OCI-LY1 (cell line): ENCODE results near the gene PIGZ.

Experiments
- H2AFZ ChIP-seq: fragments of 200-600 bp; sonication (generic), shearing (Covaris generic); 2 replicates; pipeline ENCODE4 v1.6.0; 2014; ENCODE audit warnings: antibody characterized with exemption, mild to moderate bottlenecking, low read length
- H3F3A ChIP-seq: fragments of 200-600 bp; sonication (generic), shearing (Covaris generic); 2 replicates; pipeline ENCODE4 v1.6.0; 2014; ENCODE audit warnings: mild to moderate bottlenecking, antibody characterized with exemption, low read length, moderate library complexity; ENCODE audit not compliant: insufficient read depth
- H3K27ac ChIP-seq: fragments of 200-600 bp; sonication (generic); 2 replicates; pipeline ENCODE4 v1.5.1; 2014; ENCODE audit warnings: low read length, mixed run types, mild to moderate bottlenecking, low read depth; ENCODE audit not compliant: poor library complexity, severe bottlenecking
- H3K27me3 ChIP-seq: fragments of 200-600 bp; sonication (generic); 2 replicates; pipeline ENCODE4 v1.6.0; 2014; ENCODE audit warnings: antibody characterized with exemption, mild to moderate bottlenecking, low read length, moderate library complexity; ENCODE audit not compliant: insufficient read depth
- H3K36me3 ChIP-seq: fragments of 200-600 bp; sonication (generic); 2 replicates; pipeline ENCODE4 v1.6.1; 2014; ENCODE audit warnings: mild to moderate bottlenecking, antibody characterized with exemption, low read length, moderate library complexity, mixed read lengths; ENCODE audit not compliant: insufficient read depth
- H3K4me1 ChIP-seq: fragments of 200-600 bp; sonication (generic); 2 replicates; pipeline ENCODE4 v1.5.1; 2014; ENCODE audit warnings: mild to moderate bottlenecking, low read length, moderate library complexity; ENCODE audit not compliant: insufficient read depth, severe bottlenecking
- H3K4me2 ChIP-seq: fragments of 200-600 bp; sonication (generic), shearing (Covaris generic); 2 replicates; pipeline ENCODE4 v1.6.1; 2014; ENCODE audit warnings: low read length
- H3K4me3 ChIP-seq: fragments of 200-600 bp; sonication (generic); 2 replicates; pipeline ENCODE4 v1.5.1; 2014; ENCODE audit warnings: low read length, low read depth, mild to moderate bottlenecking, mixed read lengths; ENCODE audit not compliant: poor library complexity, severe bottlenecking
- H3K79me2 ChIP-seq: fragments of 200-600 bp; shearing (Covaris generic); 2 replicates; pipeline ENCODE4 v1.6.1; 2016; ENCODE audit warnings: mixed run types, low read length, mixed read lengths; ENCODE audit not compliant: insufficient read depth
- H3K9ac ChIP-seq: fragments of 200-600 bp; sonication (generic), shearing (Covaris generic); 2 replicates; pipeline ENCODE4 v1.6.1; 2014; ENCODE audit warnings: mild to moderate bottlenecking, low read length, mixed read lengths
- H3K9me2 ChIP-seq: fragments of 200-600 bp; sonication (generic), shearing (Covaris generic); 2 replicates; pipeline ENCODE4 v1.6.1; 2014; ENCODE audit warnings: low read depth, mild to moderate bottlenecking, low read length, mixed read lengths
- H3K9me3 ChIP-seq: fragments of 200-600 bp; shearing (Covaris generic); 2 replicates; pipeline ENCODE4 v1.6.1; 2014; ENCODE audit warnings: low read length, mixed read lengths
- H4K20me1 ChIP-seq: fragments of 200-600 bp; sonication (generic), shearing (Covaris generic); 2 replicates; pipeline ENCODE4 v1.6.0; 2016; ENCODE audit warnings: mild to moderate bottlenecking, low read length; ENCODE audit not compliant: insufficient read depth
- CTCF ChIP-seq: fragments of 200-600 bp; sonication (generic), shearing (Covaris generic); IDR thresholded peaks from 2 replicates; pipeline ENCODE4 v1.5.1; 2017; ENCODE audit warnings: mild to moderate bottlenecking, antibody characterized with exemption, low read length, moderate library complexity, mixed read lengths
- EZH2 ChIP-seq: fragments of 200-600 bp; sonication (generic), shearing (Covaris generic); IDR thresholded peaks from 2 replicates; pipeline ENCODE4 v1.8.0; 2017; ENCODE audit warnings: borderline replicate concordance, mixed run types, mild to moderate bottlenecking, antibody characterized with exemption, low read length, moderate library complexity, mixed read lengths

PIGZ gene

DNA sequence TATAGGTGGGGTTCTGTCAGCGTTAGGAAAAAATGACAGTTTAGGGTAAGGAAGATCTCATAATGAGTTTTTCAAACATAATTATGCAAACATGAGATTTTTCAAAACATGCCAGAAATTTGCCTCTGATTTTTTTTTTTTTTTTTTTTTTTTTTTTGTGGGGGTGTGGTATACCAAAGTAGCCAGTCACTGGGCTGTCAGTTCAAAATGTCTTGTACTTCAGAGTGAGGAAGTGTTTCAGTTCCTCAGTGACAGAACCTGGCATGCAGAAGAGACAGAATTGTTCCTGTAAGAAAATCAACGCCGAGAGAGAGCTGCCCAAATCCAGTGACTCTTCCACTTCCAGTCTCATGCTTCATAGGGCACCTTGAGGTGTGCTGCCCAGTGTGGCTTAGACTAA is 36.0 kb downstream of the PIGZ start:
- peak overlapping the region; percentile 94 for H3K27ac ChIP-seq
- H3K36me3 ChIP-seq: peaks cover 77% of the 10 kb centered on the region
- no peaks in the 10 kb centered on the region for H3K79me2 ChIP-seq
- H4K20me1 ChIP-seq: no peaks in the 10 kb centered on the region
- H3K9me2 ChIP-seq: no peaks in the 10 kb centered on the region
- no peaks in the 10 kb centered on the region for H3K27me3 ChIP-seq
- H3K9ac ChIP-seq: peak overlapping the region; percentile 46
- H3K9me3 ChIP-seq: no peaks in the 10 kb centered on the region
- peak overlapping the region; percentile 64 for H3K4me2 ChIP-seq
- H2AFZ ChIP-seq: no peak overlapping the region
- H3F3A ChIP-seq: peaks cover 8% of the 10 kb centered on the region; the same call in 1 of the 2 replicates
- H3K4me1 ChIP-seq: peaks cover 36% of the 10 kb centered on the region
- H3K4me3 ChIP-seq: peak overlapping the region; percentile 42
- TF ChIP-seq EZH2: no peak

GRCh38 chr3:196931828-196932587 is 36.6 kb downstream of the PIGZ start:
- Histone ChIP-seq H3K27me3 (no peaks in the 10 kb centered on the region), H4K20me1 (no peaks in the 10 kb centered on the region), H3K4me2 (peak overlapping the region; percentile 64), H2AFZ (no peak overlapping the region), H3K27ac (peak overlapping the region; percentile 94), H3K9me2 (no peaks in the 10 kb centered on the region), H3K9ac (peak overlapping the region; percentile 46), H3K9me3 (no peaks in the 10 kb centered on the region), H3K36me3 (peaks cover 72% of the 10 kb centered on the region), H3K4me3 (peak overlapping the region; percentile 42), H3K4me1 (peaks cover 36% of the 10 kb centered on the region), H3K79me2 (no peaks in the 10 kb centered on the region), H3F3A (peaks cover 5% of the 10 kb centered on the region; the same call in 1 of the 2 replicates)
- TF ChIP-seq CTCF (no peak), EZH2 (no peak)

GRCh38 chr3:196931157-196931556 is 37.5 kb downstream of the PIGZ start:
- H3K36me3 ChIP-seq: peaks cover 63% of the 10 kb centered on the region
- H3K9ac ChIP-seq: peak overlapping the region; percentile 46; the same call in 1 of the 2 replicates
- peak overlapping the region; percentile 64 for H3K4me2 ChIP-seq
- peaks cover 36% of the 10 kb centered on the region for H3K4me1 ChIP-seq
- TF ChIP-seq CTCF (no peak), EZH2 (no peak)
- H3K4me3 ChIP-seq: peak overlapping the region; percentile 42
- H3K27me3 ChIP-seq: no peaks in the 10 kb centered on the region
- H3K9me3 ChIP-seq: no peaks in the 10 kb centered on the region
- H4K20me1 ChIP-seq: no peaks in the 10 kb centered on the region
- H3K79me2 ChIP-seq: no peaks in the 10 kb centered on the region
- H3K27ac ChIP-seq: peak overlapping the region; percentile 94
- H2AFZ ChIP-seq: no peak overlapping the region
- no peaks in the 10 kb centered on the region for H3K9me2 ChIP-seq
- peaks cover 5% of the 10 kb centered on the region; the same call in 1 of the 2 replicates for H3F3A ChIP-seq
